GM23248 (cell line): ENCODE results near the gene NPC1L1.

Source experiments
- EZH2 ChIP-seq: fragments of 200-600 bp; sonication (generic); IDR thresholded peaks from 2 replicates; pipeline ENCODE4 v1.6.1; 2018; ENCODE audit warnings: antibody characterized with exemption, mild to moderate bottlenecking; ENCODE audit not compliant: insufficient read depth, poor library complexity, severe bottlenecking
- EZH2phosphoT487 ChIP-seq: fragments of 200-600 bp; sonication (generic); IDR thresholded peaks from 2 replicates; pipeline ENCODE4 v1.6.1; 2018; ENCODE audit warnings: antibody characterized with exemption, moderate library complexity, mild to moderate bottlenecking, low read depth; ENCODE audit not compliant: insufficient read depth

- TF ChIP-seq EZH2phosphoT487 (no peak), EZH2 (no peak)
Observed at GRCh38 chr7:44565097-44565794, 24.1 kb upstream of the NPC1L1 start.
